ENCODE measurements around the gene CORO2B.

GRCh38 chr15:68767833-68768232 lies 189.0 kb downstream of the CORO2B start:
- TF ChIP-seq SIN3A (IDR thresholded peaks at IDR 0.05; ENCODE audit: borderline replicate concordance in 2 of 2, control insufficient read depth in 1 of 2, low read depth in 2 of 2, low read length in 2 of 2) (no peak), ZNF717 (CRISPR knock-in tag; IDR thresholded peaks at IDR 0.05) (no peak), NR1H2 (CRISPR knock-in tag; IDR thresholded peaks at IDR 0.05) (no peak), ZNF24 (IDR thresholded peaks at IDR 0.05) (no peak), POLR2A (conservative IDR thresholded peaks at IDR 0.05) (no peak), RAD21 (CRISPR knock-in tag; conservative IDR thresholded peaks at IDR 0.05 in 1 of 2, IDR thresholded peaks at IDR 0.05 in 1 of 2) (no peak), ZNF280B (CRISPR knock-in tag; IDR thresholded peaks at IDR 0.05) (no peak), EZH2 (IDR thresholded peaks at IDR 0.05; ENCODE audit: borderline replicate concordance, low read depth, low read length) (no peak), ESRRA (IDR thresholded peaks at IDR 0.05; ENCODE audit: borderline replicate concordance, low read depth) (no peak), SMAD4 (CRISPR knock-in tag; conservative IDR thresholded peaks at IDR 0.05) (no peak), CTCF (IDR thresholded peaks at IDR 0.05 in 2 of 3, conservative IDR thresholded peaks at IDR 0.05 in 1 of 3; ENCODE audit: insufficient read depth in 2 of 3, low read depth in 1 of 3, low read length in 3 of 3) (no peak), RBFOX2 (IDR thresholded peaks at IDR 0.05; ENCODE audit: low read depth, low read length) (no peak), POLR2AphosphoS5 (IDR thresholded peaks at IDR 0.05; ENCODE audit: control insufficient read depth, insufficient read depth, low read depth, low read length) (no peak), BCLAF1 (IDR thresholded peaks at IDR 0.05; ENCODE audit: borderline replicate concordance in 1 of 2, control insufficient read depth in 1 of 2, low read depth in 2 of 2, low read length in 1 of 2) (no peak)

Data from K562 (cell line).